Activated naive CD4-positive, alpha-beta T cell treated with Interleukin-2 at 50 U/mL for 16 hours (primary cell): ENCODE measurements around the gene CEPT1.
"Not testable (repeated sequence)": the region's sequence is repeated elsewhere in the genome, so short reads cannot be mapped to it uniquely, and the experiment has no call there.

Experiments
- DNase-seq: peaks from one replicate; pipeline ENCODE4 v3.0.0-alpha.2; 2020

The CEPT1 gene

GRCh38 chr1:111212634-111213335, 72.8 kb downstream of the CEPT1 start:
- DNase-seq = no peak

GRCh38 chr1:111213412-111213811, 73.4 kb downstream of the CEPT1 start:
- DNase-seq = no peak

GRCh38 chr1:111214074-111214801, 74.2 kb downstream of the CEPT1 start:
- no peak for DNase-seq

GRCh38 chr1:111214884-111215283, 74.9 kb downstream of the CEPT1 start:
- peak; percentile 56 for DNase-seq

- not testable (repeated sequence) for DNase-seq
These were observed 75.3 kb downstream of the CEPT1 start for GRCh38 chr1:111215285-111215684.

- DNase-seq = no peak
These were observed 76.7 kb downstream of the CEPT1 start for GRCh38 chr1:111216751-111217150.

GRCh38 chr1:111217183-111217910, 77.3 kb downstream of the CEPT1 start:
- no peak for DNase-seq

GRCh38 chr1:111218701-111219556, 78.9 kb downstream of the CEPT1 start:
- no peak for DNase-seq

GRCh38 chr1:111219557-111220286, 79.7 kb downstream of the CEPT1 start:
- peak; percentile 61 for DNase-seq

GRCh38 chr1:111220302-111220890, 80.4 kb downstream of the CEPT1 start:
- DNase-seq = no peak

GRCh38 chr1:111221276-111221632, 81.2 kb downstream of the CEPT1 start:
- no peak for DNase-seq

GRCh38 chr1:111221633-111222291, 81.7 kb downstream of the CEPT1 start:
- DNase-seq = peak; percentile 51

- peak; percentile 76 for DNase-seq
These were observed 82.5 kb downstream of the CEPT1 start for GRCh38 chr1:111222308-111223125.

GRCh38 chr1:111223126-111223685, 83.2 kb downstream of the CEPT1 start:
- no peak for DNase-seq

GRCh38 chr1:111225091-111225490, 85.1 kb downstream of the CEPT1 start:
- no peak for DNase-seq

- no peak for DNase-seq
These were observed 85.8 kb downstream of the CEPT1 start for GRCh38 chr1:111225717-111226400.

GRCh38 chr1:111227434-111227833, 87.4 kb downstream of the CEPT1 start, which contains the start of gene CHI3L2:
CHI3L2 (plus strand) TSS chr1:111227713; CDS start chr1:111227730, 17 bp downstream.
- no peak for DNase-seq

GRCh38 chr1:111227851-111228747, 88.1 kb downstream of the CEPT1 start:
- DNase-seq = no peak
